HG03439 (cell line): ENCODE results near the gene CTNNAL1.
"Not testable (repeated sequence)": the region's sequence is repeated elsewhere in the genome, so short reads cannot be mapped to it uniquely, and the experiment has no call there.

Source experiments
- ATAC-seq: cut with Tn5 transposase; IDR thresholded peaks from one replicate; pipeline ENCODE4 v1.9.1; 2021; ENCODE audit warnings: mild to moderate bottlenecking, moderate library complexity; ENCODE audit not compliant: unreplicated experiment

CTNNAL1 gene

GRCh38 chr9:108937561-108938305 lies 75.6 kb downstream of the CTNNAL1 start:
- ATAC-seq = no peak

DNA sequence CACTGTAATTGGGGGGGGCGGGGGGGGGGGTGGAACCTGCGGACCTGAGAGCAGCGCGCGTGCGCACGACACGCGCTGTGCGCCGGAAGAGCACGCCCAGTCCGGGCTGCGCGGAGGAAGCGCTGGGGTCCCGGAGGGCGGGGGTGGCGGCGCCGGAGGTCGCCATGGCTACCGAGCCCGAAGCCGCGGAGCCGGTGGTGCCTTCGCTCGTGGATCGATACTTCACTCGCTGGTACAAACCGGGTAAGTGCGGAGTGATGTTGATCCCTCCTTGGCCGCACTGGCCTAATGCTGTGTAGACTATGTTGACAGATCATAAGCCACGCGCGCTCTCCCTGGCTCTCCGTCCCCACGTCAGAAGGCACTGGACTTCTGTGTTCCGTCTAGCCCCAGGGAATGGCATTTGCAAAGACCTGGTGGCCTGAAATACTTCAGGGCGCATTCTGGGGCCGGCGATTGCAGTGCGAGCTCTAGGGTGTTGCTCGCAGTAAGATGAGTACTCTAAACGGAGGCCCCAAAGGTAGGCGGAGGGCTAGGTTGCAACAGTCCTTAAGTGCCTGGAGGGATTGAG lies 78.9 kb downstream of the CTNNAL1 start, which contains the start of gene ABITRAM:
ABITRAM (plus strand) TSS at position 78 of the 571 bp plus-strand sequence; CDS start at position 165, 87 bp downstream.
- peak; percentile 78 for ATAC-seq

DNA sequence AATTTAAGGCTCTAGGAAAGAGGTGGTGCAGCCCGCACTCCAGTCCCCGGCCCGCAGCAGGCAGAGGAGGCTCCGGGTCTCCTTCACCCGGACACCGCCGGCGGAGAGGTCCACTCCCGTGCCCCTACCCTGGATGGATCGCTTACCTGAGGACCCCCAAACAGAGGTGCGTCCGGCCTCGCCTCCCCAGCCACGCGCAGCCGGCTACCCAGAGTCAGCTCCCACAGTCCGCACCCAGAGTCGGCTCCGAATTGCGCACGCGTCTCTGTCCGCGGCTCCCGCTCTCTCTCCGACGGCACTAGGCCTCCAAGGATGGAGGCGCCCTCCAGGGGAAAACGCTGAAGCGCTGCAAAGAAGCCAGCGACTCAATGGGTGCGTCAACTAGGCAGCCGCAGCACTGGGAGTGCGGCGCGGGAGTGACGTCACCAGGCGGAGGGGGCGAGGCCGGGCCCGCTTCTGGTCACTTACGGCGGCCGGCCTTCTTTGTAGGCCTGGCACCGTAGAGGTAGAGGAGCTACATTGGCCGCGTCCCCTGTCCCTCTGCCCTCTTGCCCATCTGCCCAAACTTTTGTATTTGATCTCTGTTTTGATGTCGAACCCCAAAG lies 79.5 kb downstream of the CTNNAL1 start, which contains the start of gene ELP1:
ELP1 (minus strand) TSS at position 407 of the 605 bp plus-strand sequence. CDS start 2,978 bp downstream, outside the sequence.
- peak; percentile 91 for ATAC-seq

GRCh38 chr9:108933231-108933717 lies 80.0 kb downstream of the CTNNAL1 start:
- no peak for ATAC-seq

GRCh38 chr9:108928386-108928785 lies 84.9 kb downstream of the CTNNAL1 start:
- no peak for ATAC-seq

DNA sequence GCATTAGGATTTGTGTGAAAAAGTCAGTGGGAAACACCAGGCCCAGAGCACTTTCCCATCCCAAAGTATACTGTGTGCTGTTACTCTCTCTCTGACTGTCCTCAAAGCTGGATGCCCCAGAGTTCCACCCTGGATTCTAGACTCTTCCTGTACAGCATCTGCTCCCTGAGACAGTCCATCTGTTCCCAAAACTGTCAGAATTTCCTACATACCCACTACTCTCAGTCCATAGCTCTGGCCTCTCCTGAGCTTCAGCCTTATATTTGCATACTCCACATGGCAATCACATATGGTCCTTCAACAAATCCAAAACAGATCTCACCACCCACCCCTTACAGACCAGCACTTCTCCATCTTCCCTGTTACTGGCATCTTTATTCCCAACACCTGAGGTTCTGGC lies 88.8 kb downstream of the CTNNAL1 start:
- no peak for ATAC-seq

DNA sequence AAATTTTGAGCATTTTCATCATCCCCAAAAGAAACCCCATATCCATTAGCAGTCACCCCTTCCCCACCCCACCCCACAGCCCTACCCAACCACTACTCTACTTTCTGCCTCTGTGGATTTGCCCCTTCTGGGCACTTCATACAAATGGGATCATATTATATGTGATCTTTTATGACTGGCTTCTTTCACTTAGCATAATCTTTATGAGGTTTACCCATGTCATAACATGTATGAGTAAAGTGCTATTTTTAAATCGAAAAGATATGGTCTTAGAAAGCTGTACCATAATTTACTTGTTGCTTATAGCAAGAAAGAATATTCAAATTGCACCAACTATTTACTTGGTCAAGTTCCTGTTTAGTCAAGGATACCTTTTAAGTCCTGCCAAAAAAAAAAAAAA lies 92.1 kb downstream of the CTNNAL1 start:
- no peak for ATAC-seq

- not testable (repeated sequence) for ATAC-seq
Observed at GRCh38 chr9:108920401-108920800, 92.9 kb downstream of the CTNNAL1 start.

GRCh38 chr9:108919517-108919916 lies 93.8 kb downstream of the CTNNAL1 start:
- no peak for ATAC-seq

GRCh38 chr9:108913391-108913790 lies 99.9 kb downstream of the CTNNAL1 start:
- ATAC-seq = no peak

GRCh38 chr9:108911820-108912219 lies 101.5 kb downstream of the CTNNAL1 start:
- no peak for ATAC-seq

GRCh38 chr9:108910914-108911313 lies 102.4 kb downstream of the CTNNAL1 start:
- no peak for ATAC-seq

DNA sequence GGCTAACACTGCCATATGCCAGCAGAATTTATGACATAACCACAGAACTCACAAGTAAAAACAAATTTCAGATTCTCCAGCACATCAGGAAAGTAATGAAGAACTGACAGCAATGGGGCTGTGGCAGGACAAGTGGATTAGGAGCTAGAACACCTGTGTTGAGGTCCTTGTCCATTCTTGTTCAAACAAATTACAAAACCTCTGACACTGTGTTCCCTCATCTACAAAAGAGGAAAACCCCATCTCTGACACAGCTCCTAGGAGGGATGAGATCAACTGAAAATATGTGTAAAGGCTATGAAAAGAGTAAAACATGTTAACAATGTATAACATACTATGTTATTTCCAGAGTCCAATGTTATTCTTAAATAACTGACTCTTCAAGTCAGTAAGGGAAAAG lies 102.9 kb downstream of the CTNNAL1 start:
- no peak for ATAC-seq

GRCh38 chr9:108905494-108905893 lies 107.8 kb downstream of the CTNNAL1 start:
- no peak for ATAC-seq

- no peak for ATAC-seq
Observed at GRCh38 chr9:108904161-108904560, 109.1 kb downstream of the CTNNAL1 start.

DNA sequence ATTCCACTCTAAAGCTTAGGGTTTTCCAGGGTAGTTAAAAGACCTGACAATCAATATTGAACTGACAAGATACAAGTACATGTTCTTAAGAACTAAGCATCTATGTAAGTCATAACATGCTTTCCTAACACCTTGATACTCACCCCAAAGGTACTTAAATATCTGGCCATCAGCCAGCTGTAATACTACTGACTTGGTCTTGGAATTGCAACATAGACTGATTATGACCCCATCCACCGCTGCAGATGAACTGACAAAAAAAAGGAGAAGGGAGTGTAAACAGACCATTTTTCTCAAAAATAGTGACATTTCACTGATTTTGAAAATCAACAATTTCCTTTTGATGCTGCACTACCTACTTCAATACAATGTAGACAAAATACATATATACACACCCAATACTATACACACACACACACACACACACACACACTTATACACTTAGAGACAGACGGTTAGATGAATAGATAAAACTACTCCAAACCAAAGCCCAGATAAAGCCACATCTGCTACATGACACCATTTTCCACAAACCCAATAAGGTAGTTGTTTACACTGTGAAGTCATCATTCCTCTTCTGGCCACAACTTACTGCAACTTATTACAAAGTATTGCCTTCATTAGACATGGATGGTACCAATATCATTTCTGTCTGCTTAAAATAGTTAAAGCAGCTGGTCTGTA lies 109.7 kb downstream of the CTNNAL1 start:
- no peak for ATAC-seq

DNA sequence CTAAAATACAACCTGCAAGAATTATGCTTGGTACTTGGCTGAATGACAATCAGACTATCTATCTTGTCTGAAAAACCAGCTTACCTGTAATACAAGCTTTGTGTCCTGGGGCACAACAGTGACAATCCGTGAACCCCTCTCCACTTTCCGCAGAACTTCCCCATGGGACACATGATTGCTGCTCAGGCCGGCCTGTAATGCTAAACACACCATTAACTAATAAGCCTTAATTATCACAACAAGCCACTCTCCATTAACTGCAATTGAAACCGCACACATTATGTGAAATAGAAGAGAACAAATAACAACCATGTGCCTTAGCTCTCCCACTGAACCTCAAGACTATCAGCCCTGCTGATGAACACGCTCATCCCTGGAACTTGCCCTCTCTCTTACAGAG lies 113.1 kb downstream of the CTNNAL1 start:
- no peak for ATAC-seq

- not testable (repeated sequence) for ATAC-seq
Observed at GRCh38 chr9:108899023-108899695, 114.1 kb downstream of the CTNNAL1 start.

DNA sequence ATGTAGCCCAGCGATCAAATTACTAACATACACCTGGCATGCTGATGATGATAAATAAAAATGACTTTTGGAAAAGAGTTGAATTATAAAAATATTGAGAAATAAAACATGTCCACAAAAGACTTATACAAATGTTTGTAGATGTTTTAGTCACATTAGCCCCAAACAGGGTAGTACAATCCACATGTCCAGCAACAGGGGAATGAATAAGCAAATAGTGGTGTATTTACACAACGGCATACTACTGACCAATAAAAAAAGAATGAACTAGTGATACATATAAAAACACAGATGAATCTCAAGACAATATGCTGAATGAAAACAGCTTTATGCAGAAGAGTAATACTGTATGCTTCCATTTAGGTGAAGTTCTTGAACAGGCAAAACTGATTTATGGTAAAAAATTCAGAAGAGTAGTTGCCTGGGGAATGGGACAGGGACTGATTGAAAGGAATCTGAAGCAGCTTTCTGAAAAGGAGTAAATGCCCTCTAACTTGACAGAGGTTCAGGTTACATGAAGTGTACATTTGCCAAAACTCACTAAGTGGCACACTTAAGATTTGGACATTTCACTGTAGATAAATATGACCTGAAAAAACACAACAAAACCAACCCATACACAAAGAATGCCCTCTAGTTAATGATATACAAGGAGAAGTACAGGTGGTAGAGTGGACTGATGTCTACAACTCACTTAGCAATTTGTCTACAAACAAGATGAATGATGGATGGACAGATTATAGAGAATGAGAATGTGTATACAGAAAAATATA lies 115.8 kb downstream of the CTNNAL1 start:
- no peak for ATAC-seq
